Ascending aorta (tissue), 2 donors: Measurements from ENCODE around the gene PDIK1L. TPM values are rescaled to one million over a fixed set of nuclear protein-coding genes. Genes with fewer than 3 reads are reported as not detected.
A peak's percentile ranks its signal among the peaks of the same experiment; 100 is the strongest.

Experiments
- DNase-seq, 2 donors: peaks; one replicate each; pipeline ENCODE4 v3.0.0-alpha.2; 2019; ENCODE audit warnings: low spot score in 2 of 2
- H3K27ac ChIP-seq, 2 donors: fragments of 200-600 bp; sonication (generic); one replicate each; pipeline ENCODE4 v1.5.1; 2016 to 2017; ENCODE audit warnings: mild to moderate bottlenecking in 1 of 2
- H3K27me3 ChIP-seq: fragments of 200-600 bp; sonication (generic); one replicate; pipeline ENCODE4 v1.5.1; 2017
- H3K36me3 ChIP-seq, 2 donors: fragments of 200-600 bp; sonication (generic); one replicate each; pipeline ENCODE4 v1.5.1; 2016
- H3K4me1 ChIP-seq, 2 donors: fragments of 200-600 bp; sonication (generic); one replicate each; pipeline ENCODE4 v1.5.1; 2016 to 2017; ENCODE audit warnings: mild to moderate bottlenecking in 1 of 2
- H3K4me3 ChIP-seq, 2 donors: fragments of 200-600 bp; sonication (generic); one replicate each; pipeline ENCODE4 v1.5.1; 2016 to 2017; ENCODE audit warnings: mild to moderate bottlenecking in 1 of 2
- H3K9me3 ChIP-seq, 2 donors: fragments of 200-600 bp; sonication (generic); one replicate each; pipeline ENCODE4 v1.5.1; 2016
- CTCF ChIP-seq, 3 experiments: fragments of 200-600 bp in 2 of 3; fragments of 450-650 bp in 1 of 3; sonication (generic) in 2 of 3; IDR thresholded peaks; one replicate each; pipeline ENCODE4 v1.5.1; 2016 to 2019; ENCODE audit warnings: antibody characterized with exemption in 3 of 3, mild to moderate bottlenecking in 1 of 3, moderate library complexity in 1 of 3
- intact Hi-C: fragments of 100-400 bp; cut with DNase I; formaldehyde crosslinking; loops from one replicate; pipeline ENCODE4 v1.15.1; 2023
- total RNA-seq: library from RNA; depleted of rRNA; stranded (reverse); fragments of >200 nt; gene quantifications from one replicate; pipeline ENCODE4 v1.1.0, GENCODE V29; 2016

PDIK1L gene
- total RNA-seq, 1 donor from 2014 or later: 4.0 TPM

DNA sequence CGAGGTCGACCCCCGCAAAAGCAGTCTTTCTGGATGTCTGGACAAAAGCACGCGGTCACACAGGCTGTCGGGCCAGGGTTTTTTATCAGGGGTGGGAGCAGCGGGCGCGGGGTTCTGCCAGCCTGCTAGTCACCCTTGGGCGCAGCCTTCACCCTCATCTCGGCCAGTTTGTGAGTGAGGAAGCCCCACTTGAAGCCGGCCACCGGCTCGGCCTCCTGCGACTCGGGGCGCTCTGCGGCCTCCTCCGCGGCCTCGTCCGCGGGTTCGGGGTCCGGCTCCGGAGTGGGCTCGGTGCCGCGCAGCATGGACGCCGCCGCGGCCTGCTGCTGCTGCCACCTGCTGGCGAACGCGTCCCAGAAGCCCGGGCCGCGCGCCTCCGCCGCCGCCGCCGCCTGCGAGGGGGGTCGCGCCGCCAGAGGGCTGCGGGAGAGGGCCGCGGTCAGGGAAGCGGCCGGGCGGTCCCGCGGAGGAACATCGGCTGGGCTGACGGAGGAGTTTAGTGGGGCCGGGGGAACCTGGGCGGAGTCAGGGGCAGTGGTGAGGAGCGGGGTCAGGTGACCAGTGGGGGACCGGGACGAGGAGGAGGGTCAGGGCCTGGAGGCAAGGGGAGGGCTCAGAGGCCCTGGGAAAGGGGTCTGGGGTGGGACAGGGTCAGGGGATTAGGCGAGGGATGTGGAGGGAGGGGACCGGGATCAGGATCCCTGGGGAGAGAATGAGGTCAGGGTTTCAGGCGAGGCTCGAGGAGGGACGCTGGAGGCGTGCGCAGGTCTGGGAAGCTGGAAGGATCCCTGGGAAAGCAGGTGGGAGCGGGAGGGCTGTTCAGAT, 52.6 kb downstream of the PDIK1L start:
- Histone ChIP-seq H3K27me3 (no peaks in the 10 kb centered on the region), H3K27ac (no peak overlapping the region), H3K36me3 (no peaks in the 10 kb centered on the region), H3K4me3 (peak overlapping the region; percentile 63 to 64), H3K9me3 (no peaks in the 10 kb centered on the region), H3K4me1 (peaks cover 6 to 8% of the 10 kb centered on the region in 2 donors)
- DNase-seq: no peak
- TF ChIP-seq CTCF (IDR thresholded peaks at IDR 0.05): peak in 2 of 3 experiments; percentile 13 to 59
- intact Hi-C loops: loop anchor here (1.0 to 10.0 kb wide), 5 partner anchors 53 to 1522 kb away; partner anchors contain the start of genes DHDDS, PDIK1L and SRRM1

DNA sequence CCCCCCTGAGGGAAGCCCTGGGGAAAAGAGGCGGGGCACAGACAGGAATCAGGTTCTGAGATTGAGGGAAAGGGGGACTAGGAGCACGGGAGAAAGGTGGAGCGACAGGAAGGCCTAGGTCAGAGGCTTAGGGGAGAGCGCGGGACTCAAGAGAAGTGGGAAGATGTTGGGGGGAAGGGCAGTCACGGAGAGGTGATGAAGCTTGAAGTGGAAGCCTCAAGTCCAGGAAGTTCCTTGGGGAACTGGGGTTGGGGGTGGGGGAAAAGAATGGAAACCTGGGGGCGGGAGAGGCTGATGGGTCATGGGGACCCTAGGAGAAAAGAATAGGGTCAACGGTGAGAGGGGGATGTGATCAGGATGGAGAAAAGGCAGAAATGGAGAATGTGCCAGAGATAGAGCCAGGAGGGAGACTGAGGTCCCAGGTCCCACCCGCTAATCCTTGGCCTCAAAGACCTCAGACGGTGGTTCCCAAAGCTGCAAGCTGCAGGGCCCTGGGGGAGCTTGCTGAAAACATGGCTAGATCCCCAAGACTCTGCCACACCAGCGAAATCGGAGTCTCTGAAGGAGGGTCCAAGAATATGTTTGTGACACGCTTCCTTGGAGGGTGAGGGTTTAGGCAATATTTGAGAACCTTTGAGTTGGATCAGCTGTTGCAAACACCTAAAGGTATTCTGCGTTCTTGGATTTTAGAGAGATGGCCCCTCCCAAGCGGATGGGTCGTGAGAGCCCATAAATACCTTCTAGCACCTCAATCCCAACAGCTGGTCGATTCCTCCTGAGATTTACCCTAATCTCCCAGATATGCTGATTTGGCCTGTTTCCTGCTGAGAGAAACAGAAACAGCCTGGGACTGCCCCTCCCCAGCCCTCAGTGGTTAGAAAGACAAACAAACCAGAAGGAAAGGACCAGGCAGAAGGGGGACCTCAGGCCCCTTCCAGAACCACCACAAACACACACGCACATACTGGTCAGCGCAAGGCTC, 53.5 kb downstream of the PDIK1L start:
- intact Hi-C loops: loop anchor here (1.0 to 10.0 kb wide), 6 partner anchors 54 to 1523 kb away; partner anchors contain the start of genes DHDDS, PDIK1L, SRRM1 and STMN1
- Histone ChIP-seq H3K27ac (no peak overlapping the region), H3K27me3 (no peaks in the 10 kb centered on the region), H3K4me3 (peak overlapping the region in 1 of 2 donors; percentile 63), H3K9me3 (no peaks in the 10 kb centered on the region), H3K36me3 (no peaks in the 10 kb centered on the region), H3K4me1 (peaks cover 6 to 8% of the 10 kb centered on the region in 2 donors)
- TF ChIP-seq CTCF (IDR thresholded peaks at IDR 0.05): no peak
- DNase-seq: no peak

GRCh38 chr1:26166719-26167281, 55.2 kb downstream of the PDIK1L start:
- Histone ChIP-seq H3K4me3 (no peak overlapping the region), H3K9me3 (no peaks in the 10 kb centered on the region), H3K36me3 (no peaks in the 10 kb centered on the region), H3K27me3 (no peaks in the 10 kb centered on the region), H3K4me1 (peaks cover 0 to 9% of the 10 kb centered on the region in 2 donors), H3K27ac (no peak overlapping the region)
- no peak for DNase-seq
- intact Hi-C loops: loop anchor here (5.0 to 10.0 kb wide), 2 partner anchors 259 to 268 kb away; partner anchors contain the start of genes DHDDS and STMN1
- TF ChIP-seq CTCF (IDR thresholded peaks at IDR 0.05): no peak

DNA sequence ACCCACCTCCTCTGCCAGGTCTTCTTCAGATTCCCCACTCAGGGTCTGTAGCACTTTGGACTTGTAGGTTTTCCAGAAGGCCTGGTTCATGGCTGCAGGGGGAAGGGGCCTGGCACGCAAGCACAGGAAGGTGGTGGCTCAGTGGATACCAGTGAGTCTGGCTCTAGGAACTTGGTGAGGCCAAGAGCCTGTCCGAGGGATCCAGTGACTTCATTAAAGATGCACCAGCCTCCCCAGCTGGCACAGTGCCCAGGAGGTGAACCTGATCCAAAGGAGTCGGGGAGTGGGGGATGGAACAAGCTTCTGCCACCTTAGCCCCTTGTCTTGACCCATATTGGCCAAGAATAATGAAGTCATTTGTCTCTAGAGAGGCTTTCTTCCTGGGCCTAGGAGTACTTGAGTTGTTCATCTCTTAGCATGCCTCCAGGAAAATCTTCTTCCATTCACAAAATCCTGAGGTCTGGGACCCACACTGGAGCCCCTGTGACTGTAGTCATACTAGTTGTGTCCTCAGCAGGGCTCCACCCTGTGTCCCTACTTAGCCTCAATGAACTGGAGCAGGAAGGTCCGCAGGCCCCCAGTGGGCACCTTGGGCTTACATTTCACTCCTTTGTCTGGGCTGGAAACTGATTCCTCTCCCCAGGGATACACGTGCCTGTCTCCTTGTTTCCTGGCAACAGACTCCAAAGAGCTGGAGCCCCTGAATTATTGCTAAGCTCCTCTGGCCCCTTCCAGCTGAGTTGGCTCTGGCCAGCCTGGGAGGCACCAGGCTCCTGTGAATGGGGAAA, 57.0 kb downstream of the PDIK1L start, which contains the start of gene C1orf232:
Gene C1orf232 (minus strand): TSS at position 554 of the 788 bp plus-strand sequence. CDS start 464 bp downstream, at position 90.
- no peak for DNase-seq
- Histone ChIP-seq H3K9me3 (no peaks in the 10 kb centered on the region), H3K4me3 (peak within 1 kb of the TSS; percentile 63 to 90), H3K36me3 (no peaks in the 10 kb centered on the region), H3K4me1 (peaks cover 0 to 9% of the 10 kb centered on the region in 2 donors), H3K27me3 (no peaks in the 10 kb centered on the region), H3K27ac (peak within 1 kb of the TSS; percentile 41 to 54)
- intact Hi-C loops: loop anchor here (1.0 to 10.0 kb wide), 5 partner anchors 66 to 266 kb away; partner anchors contain the start of genes CEP85, DHDDS and STMN1
- TF ChIP-seq CTCF (IDR thresholded peaks at IDR 0.05): no peak
